Activated T-helper 1 cell treated with anti-CD3 and anti-CD28 coated beads, Interleukin-12 subunit alpha, Interleukin-12 subunit beta, Interleukin-2, Interleukin-4 antibody, amounts not matched to agents 30 ng/mL and 10 ng/mL and 1 ng/mL, durations not matched to agents 14 hours and 24 hours and 36 hours (primary cell): Measurements from ENCODE around the gene KCNMA1. TPM values are rescaled to one million over a fixed set of nuclear protein-coding genes. Genes with fewer than 3 reads are reported as not detected.
"Not testable (repeated sequence)": the region's sequence is repeated elsewhere in the genome, so short reads cannot be mapped to it uniquely, and the experiment has no call there.

ENCODE experiments used
- DNase-seq: peaks from one replicate; pipeline ENCODE4 v3.0.0; 2021; ENCODE audit warnings: low spot score
- H3K27ac Mint-ChIP-seq: one replicate; pipeline ENCODE4 v1.8.0; 2021; ENCODE audit warnings: mild to moderate bottlenecking, mixed read lengths
- H3K27me3 Mint-ChIP-seq: one replicate; pipeline ENCODE4 v1.8.0; 2022; ENCODE audit warnings: mild to moderate bottlenecking, moderate library complexity, mixed read lengths; ENCODE audit not compliant: insufficient read depth
- H3K36me3 Mint-ChIP-seq: one replicate; pipeline ENCODE4 v1.8.0; 2021; ENCODE audit warnings: low read depth, mixed read lengths
- H3K4me1 Mint-ChIP-seq: one replicate; pipeline ENCODE4 v1.8.0; 2021; ENCODE audit warnings: low read depth, mixed read lengths
- H3K4me3 Mint-ChIP-seq: one replicate; pipeline ENCODE4 v1.8.0; 2021; ENCODE audit warnings: mild to moderate bottlenecking, moderate library complexity, mixed read lengths
- H3K9me3 Mint-ChIP-seq: one replicate; pipeline ENCODE4 v1.8.0; 2021; ENCODE audit warnings: mixed read lengths
- intact Hi-C: fragments of 100-400 bp; cut with micrococcal nuclease; formaldehyde crosslinking; loops from one replicate; pipeline ENCODE4 v1.15.1; 2024
- total RNA-seq: library from RNA; stranded (reverse); gene quantifications from 2 replicates; pipeline ENCODE4 v1.2.3, GENCODE V29; 2022

The KCNMA1 gene
- total RNA-seq, 1 donor from 2014 or later = not detected

DNA sequence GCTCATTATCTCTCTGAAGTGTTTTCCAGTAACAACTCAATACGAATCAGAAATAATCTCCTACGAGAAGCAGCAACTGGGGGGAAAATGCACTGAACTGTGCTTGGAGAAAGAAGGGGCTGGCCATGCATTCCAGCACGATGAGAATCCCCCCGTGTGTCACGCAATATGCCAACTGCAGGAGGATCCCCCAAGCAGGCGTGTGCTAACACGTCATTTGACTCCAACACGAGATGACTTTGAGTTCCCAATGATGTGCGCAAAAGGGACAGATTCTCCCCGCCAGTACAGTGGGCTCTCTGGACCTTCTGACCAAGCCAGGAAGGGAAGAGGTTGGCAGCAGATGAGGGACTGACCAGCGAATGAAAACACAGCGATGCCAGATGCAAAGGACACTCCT lies 105.5 kb downstream of the KCNMA1 start:
- intact Hi-C loops = no loop called here
- no peaks in the 10 kb centered on the region for H3K27me3 Mint-ChIP-seq
- H3K9me3 Mint-ChIP-seq = no peaks in the 10 kb centered on the region
- H3K36me3 Mint-ChIP-seq = no peaks in the 10 kb centered on the region
- no peak overlapping the region for H3K4me3 Mint-ChIP-seq
- no peak overlapping the region for H3K27ac Mint-ChIP-seq
- DNase-seq = no peak
- no peaks in the 10 kb centered on the region for H3K4me1 Mint-ChIP-seq

DNA sequence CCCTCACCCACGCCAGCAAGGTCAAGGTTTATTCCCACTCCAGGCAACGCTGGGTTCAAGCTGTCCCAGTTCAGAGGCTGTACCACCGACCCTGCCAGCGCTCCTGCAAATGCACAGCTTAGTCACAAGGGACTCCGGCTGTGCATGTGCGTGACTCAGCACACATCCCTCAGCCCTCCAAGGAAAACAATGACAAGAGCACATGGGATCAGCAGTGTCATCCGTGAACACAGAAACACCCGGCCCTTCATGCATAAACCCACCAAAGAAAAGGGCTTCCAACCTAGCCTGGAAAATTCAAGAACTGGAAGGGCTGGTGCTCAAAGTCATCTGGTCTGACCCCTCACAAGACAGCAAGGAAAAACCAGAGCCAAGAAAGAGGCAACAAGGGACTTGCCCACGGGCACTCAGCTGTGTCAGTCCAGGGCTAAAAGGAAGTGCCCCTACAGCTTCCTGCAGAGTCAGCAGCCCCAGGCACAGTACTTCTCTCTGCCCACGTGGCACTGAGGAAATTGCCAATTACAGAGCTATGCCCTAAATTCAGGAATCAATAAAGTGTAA lies 106.1 kb downstream of the KCNMA1 start:
- intact Hi-C loops = no loop called here
- Mint-ChIP-seq H3K27me3 (no peaks in the 10 kb centered on the region), H3K4me3 (no peak overlapping the region), H3K4me1 (no peaks in the 10 kb centered on the region), H3K27ac (no peak overlapping the region), H3K36me3 (no peaks in the 10 kb centered on the region), H3K9me3 (no peaks in the 10 kb centered on the region)
- no peak for DNase-seq

DNA sequence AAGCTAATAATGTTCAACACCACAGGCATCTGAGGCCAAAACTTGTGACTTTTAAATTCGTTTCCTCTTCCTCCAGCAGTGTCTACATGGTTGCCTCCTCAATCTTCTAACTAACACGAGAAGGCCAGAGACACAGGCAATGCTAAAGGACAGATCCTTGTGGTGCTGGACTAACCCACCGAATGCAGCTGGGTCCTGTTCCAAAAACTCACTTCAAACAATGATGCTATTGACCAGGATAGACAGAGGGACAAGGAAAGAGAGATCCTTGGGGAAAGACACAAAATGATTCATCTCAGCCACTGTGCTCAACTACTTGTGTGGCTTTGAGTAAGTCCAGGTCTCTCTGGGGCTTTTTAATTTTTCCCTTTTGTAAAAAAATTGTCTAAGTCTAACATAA lies 107.6 kb downstream of the KCNMA1 start:
- H3K4me1 Mint-ChIP-seq = no peaks in the 10 kb centered on the region
- H3K9me3 Mint-ChIP-seq = no peaks in the 10 kb centered on the region
- H3K4me3 Mint-ChIP-seq = no peak overlapping the region
- no peak overlapping the region for H3K27ac Mint-ChIP-seq
- H3K36me3 Mint-ChIP-seq = no peaks in the 10 kb centered on the region
- no peaks in the 10 kb centered on the region for H3K27me3 Mint-ChIP-seq
- no peak for DNase-seq
- intact Hi-C loops = no loop called here

DNA sequence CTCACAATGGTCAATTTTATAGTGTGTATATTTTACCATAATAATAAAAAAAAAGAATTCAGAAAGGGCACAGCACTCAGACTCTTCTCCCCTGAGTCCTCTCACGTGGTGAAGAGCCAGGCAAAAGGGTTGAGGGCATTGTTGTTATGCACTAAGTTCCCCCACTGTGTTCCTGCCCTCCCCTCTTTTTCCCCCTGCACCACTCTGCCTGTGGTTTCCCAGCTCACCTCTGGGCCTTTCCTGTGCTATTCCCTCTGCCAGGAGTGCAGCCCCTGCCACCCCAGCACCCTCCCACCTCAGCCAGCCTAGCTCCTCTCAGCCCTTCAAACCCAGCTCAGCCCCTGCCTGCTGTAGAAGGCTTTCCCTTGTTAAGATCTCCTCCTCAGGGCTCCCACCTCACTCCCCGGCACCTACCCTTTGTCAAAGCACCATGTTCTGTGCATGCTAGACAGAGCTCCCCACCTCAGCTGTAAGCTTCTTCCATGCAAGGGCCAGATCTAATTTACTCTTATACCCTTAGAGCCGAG lies 108.5 kb downstream of the KCNMA1 start:
- no peaks in the 10 kb centered on the region for H3K36me3 Mint-ChIP-seq
- intact Hi-C loops = no loop called here
- no peaks in the 10 kb centered on the region for H3K27me3 Mint-ChIP-seq
- no peak for DNase-seq
- no peaks in the 10 kb centered on the region for H3K4me1 Mint-ChIP-seq
- no peak overlapping the region for H3K27ac Mint-ChIP-seq
- no peaks in the 10 kb centered on the region for H3K9me3 Mint-ChIP-seq
- H3K4me3 Mint-ChIP-seq = no peak overlapping the region

DNA sequence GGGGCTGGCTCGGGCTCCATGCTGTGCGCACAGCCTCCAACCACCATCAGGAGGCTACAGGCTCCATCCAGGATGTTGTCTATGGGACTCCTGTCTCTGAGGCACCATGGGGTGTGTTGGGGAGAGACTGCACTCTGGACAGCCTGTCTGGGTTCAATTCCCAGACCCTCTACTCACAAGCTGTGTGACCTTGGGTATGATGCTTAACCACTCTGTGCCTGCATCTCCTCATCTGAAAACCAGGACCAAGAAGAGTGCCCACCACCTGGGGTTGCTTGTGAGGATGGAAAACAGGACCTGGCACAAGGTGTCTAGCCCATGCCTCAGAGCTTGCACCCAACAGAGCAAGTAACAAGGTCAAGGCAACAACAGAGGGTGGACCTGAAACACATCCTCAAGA lies 109.8 kb downstream of the KCNMA1 start:
- intact Hi-C loops = no loop called here
- DNase-seq = no peak
- Mint-ChIP-seq H3K27me3 (no peaks in the 10 kb centered on the region), H3K27ac (no peak overlapping the region), H3K4me3 (no peak overlapping the region), H3K9me3 (no peaks in the 10 kb centered on the region), H3K4me1 (no peaks in the 10 kb centered on the region), H3K36me3 (no peaks in the 10 kb centered on the region)

DNA sequence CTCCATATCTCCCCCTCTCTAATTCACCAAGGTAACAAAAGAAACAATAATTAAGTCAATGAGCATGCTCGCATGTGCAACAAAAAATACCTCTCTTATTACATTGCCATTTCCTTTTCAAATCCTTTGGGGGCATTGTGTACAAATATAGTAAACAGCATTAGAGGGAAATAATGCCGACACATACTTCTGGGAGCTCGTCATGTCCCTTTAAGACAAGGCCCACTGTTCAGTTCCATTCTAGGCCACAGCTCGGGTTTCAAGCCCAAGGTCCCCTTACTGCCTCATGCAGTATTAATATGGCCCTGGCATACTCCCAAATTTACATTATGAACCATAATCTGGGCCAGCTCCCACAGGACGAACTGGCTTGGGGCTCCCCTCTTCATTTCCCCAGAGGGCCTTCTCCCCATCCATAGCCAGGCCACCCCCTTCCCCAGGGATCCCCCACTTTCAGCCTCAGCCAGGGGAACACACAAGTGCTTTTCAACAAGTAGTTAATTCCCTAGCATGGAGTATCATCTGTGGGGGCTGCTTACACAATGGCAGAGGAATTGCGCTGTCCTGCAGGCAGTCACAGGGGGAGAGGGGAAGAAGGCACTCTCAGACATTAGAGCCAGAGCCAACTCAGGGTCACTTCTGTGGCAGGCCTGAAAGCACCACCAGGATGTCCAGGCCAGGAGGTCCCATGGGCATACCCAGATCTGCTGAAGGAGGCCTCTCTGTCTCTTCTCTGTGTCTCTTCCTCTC lies 110.6 kb downstream of the KCNMA1 start:
- intact Hi-C loops = no loop called here
- no peak for DNase-seq
- Mint-ChIP-seq H3K36me3 (no peaks in the 10 kb centered on the region), H3K27me3 (no peaks in the 10 kb centered on the region), H3K4me1 (no peaks in the 10 kb centered on the region), H3K4me3 (no peak overlapping the region), H3K9me3 (no peaks in the 10 kb centered on the region), H3K27ac (no peak overlapping the region)

DNA sequence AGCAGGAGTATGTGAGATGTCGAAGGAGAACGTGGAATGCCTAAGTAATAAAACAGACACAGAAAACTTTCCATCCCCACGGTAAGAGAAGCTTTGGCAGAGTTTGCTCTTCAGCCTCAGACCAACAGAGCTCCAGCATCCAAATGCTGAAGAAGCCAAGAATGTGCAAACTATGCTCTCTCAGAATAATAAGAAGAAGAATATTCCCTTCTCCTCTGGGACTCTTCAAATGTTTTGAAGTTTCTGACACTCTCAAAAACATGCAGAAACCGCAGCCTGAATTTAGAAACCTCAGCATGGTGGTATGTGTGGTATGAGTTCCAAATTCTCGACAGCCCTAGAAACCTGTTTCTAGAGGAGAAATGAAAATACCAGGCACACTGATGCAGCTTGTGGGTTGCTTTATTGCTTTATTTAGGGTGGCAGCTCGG lies 113.3 kb downstream of the KCNMA1 start:
- intact Hi-C loops = no loop called here
- Mint-ChIP-seq H3K27me3 (no peaks in the 10 kb centered on the region), H3K9me3 (no peaks in the 10 kb centered on the region), H3K4me3 (no peak overlapping the region), H3K36me3 (no peaks in the 10 kb centered on the region), H3K27ac (no peak overlapping the region), H3K4me1 (no peaks in the 10 kb centered on the region)
- DNase-seq = no peak

DNA sequence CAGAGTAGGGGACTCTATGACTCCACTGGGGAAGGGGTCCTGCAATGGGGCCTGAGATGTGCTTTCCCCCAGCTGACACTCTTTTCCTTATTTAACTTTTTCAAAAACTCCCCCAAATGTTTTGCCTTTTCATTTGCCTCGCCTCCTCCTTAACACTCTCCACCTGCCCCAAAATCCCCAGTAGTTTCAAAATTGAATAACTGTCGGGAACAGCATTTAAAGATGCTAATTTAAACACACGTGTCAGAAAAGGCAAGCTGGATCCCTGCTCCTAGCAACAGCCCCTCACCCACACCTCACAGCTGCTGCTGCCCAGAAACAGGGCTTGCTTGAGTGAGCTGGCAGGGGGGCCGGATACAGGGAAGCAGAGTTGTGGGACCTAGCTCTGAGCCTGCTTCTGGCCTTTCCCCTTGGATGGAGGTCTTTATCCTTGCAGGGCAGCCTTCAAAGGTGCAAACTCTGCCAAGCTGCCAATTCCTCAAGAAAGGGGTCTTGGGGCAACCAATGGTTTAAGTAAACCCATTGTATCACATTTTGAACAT lies 115.3 kb downstream of the KCNMA1 start:
- intact Hi-C loops = no loop called here
- Mint-ChIP-seq H3K9me3 (no peaks in the 10 kb centered on the region), H3K4me3 (no peak overlapping the region), H3K27me3 (no peaks in the 10 kb centered on the region), H3K4me1 (no peaks in the 10 kb centered on the region), H3K27ac (no peak overlapping the region), H3K36me3 (no peaks in the 10 kb centered on the region)
- DNase-seq = no peak

DNA sequence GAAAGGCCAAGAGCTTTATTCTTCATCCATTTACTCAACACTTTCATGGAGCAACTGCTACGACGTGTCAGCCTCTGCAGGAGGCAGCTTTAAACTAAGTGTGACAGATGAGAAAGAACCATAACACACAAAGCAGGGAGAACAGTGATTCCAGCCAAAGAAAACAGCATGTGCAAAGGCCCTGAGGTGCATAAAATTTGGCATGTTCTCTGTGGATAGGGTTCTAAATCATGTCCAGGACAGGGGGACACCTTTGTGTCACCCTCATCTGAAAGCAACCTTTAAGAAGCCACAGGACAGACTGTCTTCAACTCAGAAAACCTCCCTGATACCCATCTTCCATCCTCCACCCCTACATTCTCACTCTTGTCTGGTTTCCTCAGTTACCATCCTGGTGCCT lies 116.6 kb downstream of the KCNMA1 start:
- no peak for DNase-seq
- Mint-ChIP-seq H3K4me3 (no peak overlapping the region), H3K36me3 (no peaks in the 10 kb centered on the region), H3K4me1 (no peaks in the 10 kb centered on the region), H3K9me3 (no peaks in the 10 kb centered on the region), H3K27ac (no peak overlapping the region), H3K27me3 (no peaks in the 10 kb centered on the region)
- intact Hi-C loops = no loop called here

DNA sequence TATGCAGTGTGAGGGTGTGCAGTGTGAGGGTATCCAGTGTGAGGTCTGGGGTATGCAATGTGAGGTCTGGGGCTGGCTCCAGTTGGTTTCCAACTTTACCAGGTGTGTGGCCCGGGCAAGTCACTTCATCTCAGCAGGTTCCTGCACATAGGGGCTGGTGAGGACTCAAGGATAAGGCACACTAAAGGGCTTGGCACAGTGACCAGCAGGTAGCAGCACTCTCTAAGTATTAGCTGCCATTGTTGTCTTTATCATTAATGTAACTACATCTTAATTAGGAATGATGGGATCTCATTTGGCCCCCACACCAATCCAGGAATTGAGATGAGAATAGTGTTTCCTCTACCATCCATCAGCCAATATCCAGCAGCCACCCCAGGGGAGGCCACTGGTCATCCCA lies 117.3 kb downstream of the KCNMA1 start:
- no peak overlapping the region for H3K27ac Mint-ChIP-seq

DNA sequence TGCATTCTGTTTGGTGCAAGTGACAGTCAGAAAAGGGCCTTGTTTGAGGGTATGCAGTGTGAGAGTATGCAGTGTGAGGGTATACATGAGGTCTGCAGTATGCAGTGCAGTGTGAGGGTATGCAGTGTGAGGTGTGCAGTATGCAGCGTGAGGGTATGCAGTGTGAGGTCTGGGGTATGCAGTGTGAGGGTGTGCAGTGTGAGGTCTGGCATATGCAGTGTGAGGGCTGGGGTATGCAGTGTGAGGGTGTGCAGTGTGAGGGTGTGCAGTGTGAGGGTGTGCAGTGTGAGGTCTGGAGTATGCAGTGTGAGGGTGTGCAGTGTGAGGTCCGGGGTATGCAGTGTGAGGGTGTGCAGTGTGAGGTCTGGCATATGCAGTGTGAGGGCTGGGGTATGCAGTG lies 117.8 kb downstream of the KCNMA1 start:
- H3K4me3 Mint-ChIP-seq, H3K36me3 Mint-ChIP-seq, H3K27me3 Mint-ChIP-seq, H3K9me3 Mint-ChIP-seq, H3K27ac Mint-ChIP-seq, H3K4me1 Mint-ChIP-seq, DNase-seq, intact Hi-C loops: not testable (repeated sequence)

More for the DNA sequence above, 117.3 kb downstream of the KCNMA1 start:
- Mint-ChIP-seq H3K9me3 (no peaks in the 10 kb centered on the region), H3K36me3 (no peaks in the 10 kb centered on the region), H3K4me3 (no peak overlapping the region), H3K27me3 (peaks cover 2% of the 10 kb centered on the region), H3K4me1 (no peaks in the 10 kb centered on the region)
- DNase-seq = no peak
- intact Hi-C loops = no loop called here

DNA sequence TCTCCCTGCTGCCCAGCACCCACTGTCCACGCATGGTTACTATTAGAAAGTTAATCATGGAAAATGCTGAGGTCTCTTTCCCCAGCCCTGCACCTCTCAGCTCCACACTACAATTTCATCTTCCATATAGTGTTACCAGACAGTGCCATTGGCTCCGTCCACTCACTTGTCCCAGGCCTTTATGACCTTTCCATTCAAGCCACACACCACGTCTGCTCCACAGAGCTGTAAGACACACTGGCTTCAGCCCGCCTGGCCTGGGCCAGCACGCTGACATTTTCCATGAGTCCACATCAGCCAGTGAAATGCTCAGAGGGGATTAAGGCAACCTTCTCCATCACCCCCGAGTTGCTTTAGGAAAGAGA lies 118.7 kb downstream of the KCNMA1 start:
- DNase-seq = no peak
- H3K27me3 Mint-ChIP-seq = peaks cover 2% of the 10 kb centered on the region
- H3K27ac Mint-ChIP-seq = no peak overlapping the region
- no peak overlapping the region for H3K4me3 Mint-ChIP-seq
- intact Hi-C loops = no loop called here
- H3K9me3 Mint-ChIP-seq = no peaks in the 10 kb centered on the region
- no peaks in the 10 kb centered on the region for H3K4me1 Mint-ChIP-seq
- no peaks in the 10 kb centered on the region for H3K36me3 Mint-ChIP-seq

DNA sequence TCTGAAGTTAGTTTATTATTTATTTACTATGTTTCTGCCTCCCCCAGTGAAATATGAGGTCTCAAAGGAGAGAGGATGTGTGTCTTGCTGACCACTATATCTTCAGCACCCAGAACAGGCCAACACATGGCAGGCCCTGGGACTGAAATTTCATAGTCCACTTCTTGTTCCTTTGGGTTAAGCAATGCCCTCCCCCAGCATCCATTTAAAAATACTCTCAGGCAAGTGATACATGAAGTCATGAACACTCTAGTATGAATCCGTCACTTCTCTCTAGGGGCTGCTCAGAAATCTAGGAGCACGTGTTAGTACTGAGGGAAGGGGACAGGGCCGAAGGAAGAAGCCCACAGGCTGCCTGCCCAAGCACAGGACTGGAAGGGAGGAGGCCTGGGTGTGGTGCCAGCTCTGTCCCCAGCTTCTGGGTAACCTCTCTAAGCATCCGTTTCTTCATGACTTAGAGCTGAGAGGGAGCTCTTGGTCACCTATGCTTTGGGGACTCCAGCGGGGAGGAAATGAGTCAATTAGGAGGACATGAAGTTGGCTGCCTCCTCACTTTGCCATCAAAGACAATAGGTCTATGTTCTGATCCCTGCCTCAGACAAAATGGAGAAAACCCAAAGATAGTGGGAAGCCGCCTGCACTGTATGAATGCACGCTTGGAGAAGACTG lies 119.2 kb downstream of the KCNMA1 start:
- H3K4me3 Mint-ChIP-seq = no peak overlapping the region
- H3K27ac Mint-ChIP-seq = no peak overlapping the region
- H3K9me3 Mint-ChIP-seq = no peaks in the 10 kb centered on the region
- no peaks in the 10 kb centered on the region for H3K36me3 Mint-ChIP-seq
- no peaks in the 10 kb centered on the region for H3K4me1 Mint-ChIP-seq
- DNase-seq = no peak
- intact Hi-C loops = no loop called here
- H3K27me3 Mint-ChIP-seq = peaks cover 3% of the 10 kb centered on the region
